HG03064 (cell line): ENCODE measurements around the gene CENPE.

ENCODE experiments used
- ATAC-seq: cut with Tn5 transposase; IDR thresholded peaks from one replicate; pipeline ENCODE4 v1.9.1; 2021; ENCODE audit warnings: low read depth; ENCODE audit not compliant: unreplicated experiment

CENPE gene

DNA sequence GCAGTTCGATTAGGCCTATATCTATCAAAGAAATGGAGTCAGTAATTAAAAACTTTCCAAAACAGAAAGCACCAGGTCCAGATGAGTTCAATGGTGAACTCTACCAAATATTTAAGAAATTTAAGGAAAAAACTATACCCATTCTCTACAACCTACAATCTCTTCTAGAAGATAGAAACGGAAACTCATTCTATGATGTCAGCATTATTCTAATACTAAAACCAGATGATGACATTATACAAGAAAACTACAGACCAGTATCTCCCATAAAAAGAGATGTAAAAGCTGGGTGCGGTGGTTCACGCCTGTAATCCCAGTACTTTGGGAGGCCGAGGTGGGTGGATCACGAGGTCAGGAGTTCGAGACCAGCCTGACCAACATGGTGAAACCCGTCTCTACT is 69.0 kb downstream of the CENPE start:
- no peak for ATAC-seq

DNA sequence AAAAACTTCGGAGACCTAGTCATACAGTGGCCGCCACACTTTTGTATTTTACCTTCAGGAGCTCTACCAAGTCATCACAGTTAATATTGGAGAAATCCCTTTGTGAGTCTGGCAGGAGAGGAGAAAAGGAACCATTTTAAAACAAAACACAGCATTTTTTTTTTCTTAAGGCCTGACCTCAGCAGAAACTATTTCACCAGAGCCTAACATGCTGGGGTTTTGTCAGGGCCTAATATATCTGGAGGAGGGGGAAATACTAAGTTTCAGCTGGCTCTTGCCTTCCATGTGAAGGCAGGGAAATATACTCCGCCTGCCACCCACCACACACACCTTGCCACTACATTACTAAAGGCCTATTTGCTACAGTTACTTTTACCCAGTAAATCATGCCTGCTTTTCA is 72.0 kb downstream of the CENPE start:
- ATAC-seq, result no peak

DNA sequence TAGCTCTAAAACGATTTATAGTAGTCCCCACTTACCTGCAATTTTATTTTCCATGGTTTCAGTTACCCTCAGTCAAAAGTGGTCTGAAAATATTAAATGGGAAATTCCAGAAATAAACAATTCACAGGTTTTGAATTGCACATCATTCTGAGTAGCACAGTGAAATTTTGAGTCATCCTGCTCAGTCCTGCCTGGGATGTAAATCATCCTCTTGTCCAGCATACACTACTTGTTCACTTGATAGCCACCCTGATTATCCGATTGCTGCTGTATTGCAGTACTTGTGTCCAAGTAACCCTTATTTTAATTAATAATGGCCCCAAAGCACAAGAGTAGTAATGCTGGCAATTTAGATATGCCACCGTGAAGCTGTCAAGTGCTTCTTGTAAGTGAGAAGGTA is 75.0 kb downstream of the CENPE start:
- ATAC-seq, result no peak

GRCh38 chr4:103118166-103118565 is 80.0 kb downstream of the CENPE start:
- no peak for ATAC-seq

DNA sequence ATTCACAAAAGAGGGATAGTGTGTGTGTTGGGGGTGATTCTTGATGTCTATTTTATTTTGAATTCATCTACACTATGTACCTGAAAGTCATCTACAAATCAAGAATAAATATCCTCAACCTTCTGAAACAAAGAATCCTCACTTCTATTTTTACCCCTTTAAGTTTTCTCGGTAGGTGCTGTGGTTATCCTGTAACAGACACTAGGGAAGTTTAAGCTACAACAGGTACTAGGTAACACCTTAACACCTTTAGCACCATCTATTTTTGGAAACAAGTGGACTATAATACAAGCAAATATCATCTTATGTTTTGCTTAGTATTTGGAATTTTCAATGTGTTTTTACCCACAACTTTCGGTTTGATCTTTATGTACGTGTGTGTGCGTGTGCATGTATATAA is 86.5 kb downstream of the CENPE start:
- no peak for ATAC-seq

DNA sequence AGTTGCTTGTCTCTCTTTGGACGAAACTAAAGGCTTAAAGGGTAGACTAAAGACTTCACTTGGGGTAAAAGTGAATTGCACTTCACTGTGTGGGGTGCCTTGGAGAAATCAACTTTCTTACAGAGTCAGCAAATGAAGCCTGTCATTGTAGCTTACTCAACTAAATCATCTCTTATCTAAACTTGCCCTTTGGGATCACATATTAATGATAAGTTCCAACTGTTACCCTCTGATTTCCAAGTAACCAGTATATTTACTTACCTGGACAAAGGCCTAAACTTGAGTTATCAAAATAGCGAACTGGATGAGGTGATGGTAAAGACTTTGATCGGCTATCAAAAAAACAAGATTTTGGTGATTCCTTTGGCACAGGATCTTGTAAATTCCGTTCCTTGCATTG is 89.6 kb downstream of the CENPE start:
- ATAC-seq, result no peak

- no peak for ATAC-seq
Observed at GRCh38 chr4:103105558-103106356, 92.4 kb downstream of the CENPE start.

DNA sequence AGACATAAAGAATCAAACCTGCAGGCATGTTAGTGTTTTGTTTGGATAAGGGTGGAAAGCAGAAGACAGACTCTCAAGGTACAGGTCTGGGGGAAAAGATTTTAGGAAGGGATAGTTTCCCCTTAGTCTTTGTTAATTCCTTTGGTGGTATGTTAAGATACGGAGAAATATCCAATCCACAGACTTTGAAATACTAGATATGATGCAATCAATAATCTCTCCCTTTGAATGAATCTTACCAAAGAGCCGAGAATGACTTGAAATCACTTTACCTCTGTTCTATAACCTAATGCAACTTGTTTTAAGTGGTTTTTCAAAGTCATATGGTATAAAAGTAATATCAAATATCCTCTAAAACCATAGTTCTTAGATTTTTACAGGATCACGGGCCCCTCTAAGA is 93.3 kb downstream of the CENPE start:
- ATAC-seq, result no peak

GRCh38 chr4:103100691-103101090 is 97.5 kb downstream of the CENPE start:
- ATAC-seq, result no peak

GRCh38 chr4:103099691-103100392 is 98.3 kb downstream of the CENPE start, which contains the start of gene BDH2:
Gene BDH2, minus strand, starts transcription at chr4:103099834. Its CDS starts 3,580 bp downstream, at chr4:103096254.
- peak; percentile 97 for ATAC-seq

DNA sequence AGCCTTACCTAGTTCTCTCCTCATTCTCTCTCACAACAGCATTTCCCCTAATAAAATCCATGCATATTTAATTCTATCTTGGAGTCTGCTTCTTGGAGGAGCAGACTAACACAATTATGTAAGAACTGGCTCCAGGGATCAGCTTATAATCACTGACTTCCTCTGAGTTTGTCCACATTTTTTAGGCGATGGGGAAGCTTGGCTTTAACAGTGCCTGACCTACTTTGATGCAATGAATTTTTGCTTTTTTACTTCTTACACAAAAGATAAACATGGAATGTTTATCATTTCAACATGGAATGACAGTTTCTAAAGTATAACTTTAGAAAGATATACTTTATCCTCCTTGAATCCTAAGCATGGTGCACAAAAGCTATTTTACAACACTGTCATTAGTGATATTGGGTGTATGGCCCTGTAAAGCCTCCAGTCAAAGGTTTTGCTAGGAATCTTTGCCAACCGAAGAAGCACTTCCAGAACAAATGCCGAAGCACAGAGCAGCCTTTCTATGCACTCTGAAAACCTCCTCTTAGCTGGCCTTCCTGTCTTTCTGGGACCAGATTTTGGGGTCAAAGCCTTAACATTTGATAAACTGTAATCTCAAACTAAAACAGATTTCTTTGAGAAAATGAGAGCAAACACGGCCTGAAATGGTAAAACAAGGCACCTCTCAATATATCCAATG is 99.2 kb downstream of the CENPE start:
- no peak for ATAC-seq

GRCh38 chr4:103098341-103098740 is 99.8 kb downstream of the CENPE start:
- no peak for ATAC-seq

DNA sequence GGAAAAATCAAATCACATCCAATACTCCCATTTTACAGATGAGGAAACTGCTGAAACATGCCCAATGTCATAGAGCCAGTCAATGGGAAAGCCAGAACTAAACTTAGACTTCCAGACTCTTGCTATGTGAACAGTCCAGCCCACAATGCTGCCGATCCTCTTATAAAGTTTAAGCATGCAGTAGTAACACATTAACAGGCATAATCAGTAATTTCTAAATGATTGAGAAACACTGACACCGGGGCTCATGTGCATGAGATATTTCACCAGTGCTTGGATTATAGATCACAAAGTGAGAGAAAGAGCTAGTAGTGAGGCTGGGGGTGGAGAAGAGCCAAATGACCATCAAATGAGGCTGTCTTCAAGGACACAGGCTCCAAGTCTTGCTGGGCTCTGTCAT is 101.0 kb downstream of the CENPE start:
- ATAC-seq, result no peak

DNA sequence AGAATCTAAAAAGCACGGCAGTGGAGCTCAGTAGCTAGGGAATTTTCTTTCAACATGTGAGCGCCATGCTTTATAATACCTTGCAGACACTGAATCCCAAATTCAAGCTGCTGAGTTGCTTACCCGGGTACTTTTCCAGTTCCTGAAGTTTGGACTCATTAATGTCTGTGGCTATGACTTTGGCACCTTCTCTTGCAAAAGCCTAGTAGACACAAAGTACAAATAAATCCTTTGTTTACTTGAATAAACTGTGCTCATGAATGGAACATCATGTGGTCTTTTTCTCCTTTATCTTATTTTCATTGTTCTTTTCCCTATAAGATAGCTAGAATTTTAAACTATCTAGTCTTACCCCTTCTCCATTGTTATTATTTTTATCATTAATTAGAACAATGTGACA is 103.1 kb downstream of the CENPE start:
- ATAC-seq, result no peak

GRCh38 chr4:103092245-103092644 is 105.9 kb downstream of the CENPE start:
- no peak for ATAC-seq

- peak; percentile 75 for ATAC-seq
Observed at GRCh38 chr4:103091601-103092223, 106.4 kb downstream of the CENPE start.

GRCh38 chr4:103089481-103089880 is 108.7 kb downstream of the CENPE start:
- no peak for ATAC-seq

DNA sequence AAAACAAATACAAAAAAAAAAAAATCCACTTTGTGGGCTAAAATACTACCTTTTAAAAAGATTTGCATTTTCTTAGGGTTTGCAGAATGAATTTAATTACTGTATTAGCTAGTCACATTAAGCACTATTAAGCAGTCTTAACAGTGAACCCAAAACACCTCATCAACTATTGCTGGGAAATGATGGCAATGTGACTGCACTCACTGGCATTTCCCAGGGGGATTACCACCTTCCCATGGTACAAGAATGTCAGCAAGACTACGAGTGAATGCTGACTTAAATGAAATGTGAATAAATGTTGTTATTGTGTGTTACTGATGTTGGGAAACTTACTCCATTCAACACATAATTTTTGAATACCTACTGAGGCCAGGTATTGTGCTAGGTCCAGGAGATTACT is 111.6 kb downstream of the CENPE start:
- no peak for ATAC-seq

- no peak for ATAC-seq
Observed at GRCh38 chr4:103085555-103086196, 112.5 kb downstream of the CENPE start.

GRCh38 chr4:103079621-103080020 is 118.5 kb downstream of the CENPE start:
- no peak for ATAC-seq
